ENCODE measurements around the gene CAMK2B. TPM values are rescaled to one million over a fixed set of nuclear protein-coding genes. Genes with fewer than 3 reads are reported as not detected.

The CAMK2B gene
- total RNA-seq, 1 donor from 2014 or later: 96.1 TPM

DNA sequence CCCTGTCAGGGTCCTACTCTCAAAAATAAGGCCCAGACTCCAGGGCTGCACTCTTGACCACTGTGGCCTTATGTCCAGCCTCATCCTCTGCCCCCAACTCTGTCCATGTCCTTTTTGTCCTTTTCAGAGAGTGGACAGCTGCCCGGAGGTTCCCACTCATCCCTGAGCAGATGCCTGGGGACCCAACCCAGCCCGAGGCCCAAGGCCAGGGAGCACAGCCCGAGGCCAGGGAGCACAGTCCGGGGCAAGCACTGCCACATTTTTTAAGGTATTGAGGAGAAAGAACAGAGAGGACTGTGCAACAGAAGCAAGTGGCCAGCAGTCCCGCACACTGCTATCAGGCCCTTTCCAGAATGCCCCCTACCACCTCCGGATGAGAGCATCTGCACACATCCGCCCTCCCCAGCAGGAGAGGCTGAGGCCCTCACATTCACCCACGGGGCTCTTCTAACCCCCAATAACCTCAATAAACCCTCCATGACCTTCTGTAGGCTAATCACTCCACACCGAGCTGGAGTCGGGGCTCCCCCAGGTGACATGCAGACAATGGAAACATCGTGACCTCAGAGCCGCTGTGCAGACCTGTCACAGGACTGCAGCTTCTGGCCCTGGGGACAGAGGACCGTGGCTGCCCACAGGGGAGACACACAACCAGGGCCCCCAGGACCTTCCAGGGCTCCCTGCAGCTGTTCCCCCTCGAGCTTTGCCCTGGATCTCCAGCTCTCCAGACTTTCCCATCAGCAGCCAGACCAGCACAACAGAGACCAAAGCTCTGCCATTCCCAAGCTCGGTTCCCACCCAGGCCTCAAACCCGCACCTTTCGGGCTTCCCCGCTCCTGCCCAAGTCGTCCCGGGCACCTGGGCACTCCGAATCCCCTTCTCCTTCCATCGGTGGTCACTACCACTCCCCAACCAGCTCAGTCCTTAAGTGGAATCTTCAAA lies 51.4 kb downstream of the CAMK2B start:
- DNase-seq: no peak

DNA sequence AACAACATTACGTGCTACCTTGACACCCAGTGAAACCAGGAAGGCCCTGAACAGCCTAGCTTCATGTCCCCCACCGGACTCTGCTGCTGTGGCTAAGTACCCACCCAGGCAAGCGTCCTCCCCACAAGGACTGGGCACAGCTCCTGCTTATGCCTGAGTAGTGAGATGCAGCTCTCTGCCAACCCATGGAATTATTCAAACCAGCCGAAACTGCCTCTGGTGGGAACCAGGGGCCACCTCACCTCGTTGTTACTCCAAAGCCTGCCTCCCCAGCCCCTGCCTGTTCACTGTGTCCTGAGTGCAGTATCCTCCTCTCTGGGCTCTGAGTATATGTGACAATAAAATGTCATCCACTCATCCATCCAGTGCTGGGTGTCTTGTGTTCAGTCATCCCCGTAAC lies 52.4 kb downstream of the CAMK2B start:
- DNase-seq: no peak

DNA sequence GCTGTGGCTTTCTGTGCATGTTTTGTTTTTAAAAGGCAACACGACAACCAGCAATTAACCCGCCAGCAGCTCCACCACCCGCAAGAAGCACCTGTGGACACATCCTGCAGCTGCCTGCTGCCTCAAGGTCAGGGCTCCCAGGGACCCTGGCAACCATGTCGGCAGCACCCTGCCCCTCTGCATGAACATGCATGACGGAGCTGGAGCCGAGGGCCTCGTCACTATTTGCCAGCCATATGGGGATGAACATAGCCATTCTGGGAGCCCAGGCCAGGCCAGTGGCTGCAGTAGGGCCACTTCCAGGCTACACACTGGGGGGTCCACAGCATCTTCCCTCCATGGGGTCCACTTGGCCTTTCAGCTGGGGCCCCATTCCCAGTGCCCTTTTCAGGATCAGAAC lies 52.9 kb downstream of the CAMK2B start:
- no peak for DNase-seq

DNA sequence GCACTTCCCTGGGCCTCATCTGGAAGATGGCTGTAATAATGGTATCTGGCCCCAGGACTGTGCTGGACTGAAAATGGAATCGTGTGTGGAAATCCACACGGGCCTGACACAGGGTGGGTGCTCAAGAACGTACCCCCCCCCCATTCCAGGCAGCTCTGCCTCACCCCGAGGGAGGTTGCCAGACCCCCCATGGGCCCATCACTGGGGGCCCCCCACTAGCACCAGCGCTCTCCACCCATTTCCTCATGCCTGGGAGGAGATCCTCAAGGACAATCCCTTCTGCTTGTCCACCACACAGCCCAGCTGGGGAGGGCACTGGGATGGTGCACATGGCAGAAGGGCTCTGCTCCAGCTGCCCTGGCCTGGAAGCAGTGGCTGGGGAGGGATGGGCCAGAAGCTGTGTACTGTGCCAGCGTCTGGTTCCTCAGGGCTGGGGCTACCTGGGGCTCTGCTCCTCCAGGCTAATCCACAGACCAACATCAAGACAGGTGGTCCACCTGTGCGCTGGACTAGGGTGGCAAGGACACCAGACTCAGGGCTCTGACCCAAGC lies 55.4 kb downstream of the CAMK2B start:
- no peak for DNase-seq

DNA sequence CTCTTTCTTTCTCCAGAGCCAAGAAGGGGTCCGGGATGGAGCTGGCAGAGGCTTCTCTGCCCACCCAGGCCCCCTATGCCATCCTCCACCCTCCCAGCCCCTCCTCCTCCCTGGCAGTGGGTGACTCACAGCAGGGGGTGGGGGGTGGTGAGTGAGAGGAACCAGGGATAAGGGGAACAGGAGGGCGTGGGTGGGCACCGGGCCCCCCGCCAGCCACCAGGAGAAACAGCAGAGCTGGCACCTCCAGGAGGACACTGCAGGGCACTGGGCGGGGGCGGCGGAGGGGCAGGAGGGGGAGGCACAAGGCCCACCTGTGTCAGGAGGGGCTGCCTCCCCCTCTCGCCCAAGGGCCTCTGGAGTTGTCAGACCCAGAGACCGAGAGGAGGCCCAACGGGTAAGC lies 56.0 kb downstream of the CAMK2B start:
- DNase-seq: peak; percentile 63

DNA sequence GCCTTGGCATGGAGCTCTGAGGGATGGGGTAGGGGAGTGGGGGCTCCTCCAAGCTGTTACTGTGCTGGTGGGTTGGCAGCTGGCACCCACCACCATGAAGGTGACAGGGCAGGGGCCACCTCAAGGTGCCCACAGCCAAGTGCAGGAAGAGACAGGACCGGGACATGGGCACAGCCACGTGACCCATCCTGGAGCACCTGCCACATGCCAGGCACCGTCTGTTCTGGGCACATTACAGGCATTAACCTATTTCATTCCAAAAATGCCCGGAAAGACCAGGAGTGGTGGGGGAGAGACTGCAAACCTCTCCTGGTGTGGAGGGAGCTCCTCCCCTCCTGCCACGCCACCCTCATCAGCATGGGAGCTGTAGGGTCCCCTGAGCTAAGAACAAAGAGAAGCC lies 56.7 kb downstream of the CAMK2B start:
- DNase-seq: no peak

DNA sequence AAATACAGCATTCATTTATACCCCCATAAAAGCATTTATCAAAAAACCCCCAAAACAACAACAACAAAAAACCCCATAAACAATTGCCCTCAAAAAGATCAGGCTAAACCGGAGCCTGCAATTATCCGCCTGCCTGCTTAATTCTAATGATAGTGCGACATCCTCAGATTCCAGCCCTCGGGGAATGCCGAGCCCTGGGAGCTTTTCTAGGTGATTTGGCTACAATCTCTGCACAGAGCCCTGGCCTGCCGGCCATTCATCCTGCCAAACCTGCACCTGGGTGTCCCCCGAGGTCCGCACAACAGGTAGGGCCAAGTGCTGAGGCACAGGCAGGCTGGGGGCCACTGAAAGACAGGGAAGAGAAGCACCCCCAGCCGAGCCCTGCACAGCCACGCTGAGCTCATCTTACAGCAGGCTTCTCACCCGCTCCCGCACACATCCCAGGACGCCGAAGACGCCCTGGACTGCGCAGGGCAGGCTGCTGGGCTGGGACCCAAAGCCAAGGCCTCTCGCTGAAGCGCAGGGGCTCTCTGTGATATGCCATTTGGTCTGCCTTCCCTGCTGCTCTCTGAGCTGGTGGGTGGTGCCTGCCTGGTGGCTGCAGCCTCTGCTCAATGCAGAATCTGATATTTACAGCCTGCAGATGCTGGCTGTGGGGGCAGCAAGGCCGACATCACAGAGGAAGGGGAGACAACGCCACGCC lies 57.5 kb downstream of the CAMK2B start:
- peak; percentile 62 for DNase-seq

DNA sequence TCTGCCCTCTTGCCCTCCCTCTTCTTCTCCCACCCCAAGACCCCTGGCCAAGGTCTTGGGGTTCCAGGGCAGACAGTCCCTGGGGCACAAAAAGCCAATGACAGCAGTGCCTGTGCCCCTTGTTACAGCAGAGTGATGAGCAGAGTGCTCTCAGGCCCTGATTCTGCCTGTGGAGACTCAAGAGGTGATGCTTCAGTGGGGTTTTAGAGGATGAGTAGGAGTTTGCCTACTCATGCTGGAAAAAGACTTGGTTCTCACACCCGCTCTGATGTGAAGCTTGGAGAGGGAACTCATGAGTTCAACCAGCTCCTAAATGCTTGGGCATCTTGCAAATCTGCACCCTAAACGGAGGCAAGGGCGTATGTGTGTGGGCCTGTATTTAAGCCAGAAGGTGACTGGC lies 58.2 kb downstream of the CAMK2B start:
- DNase-seq: no peak

DNA sequence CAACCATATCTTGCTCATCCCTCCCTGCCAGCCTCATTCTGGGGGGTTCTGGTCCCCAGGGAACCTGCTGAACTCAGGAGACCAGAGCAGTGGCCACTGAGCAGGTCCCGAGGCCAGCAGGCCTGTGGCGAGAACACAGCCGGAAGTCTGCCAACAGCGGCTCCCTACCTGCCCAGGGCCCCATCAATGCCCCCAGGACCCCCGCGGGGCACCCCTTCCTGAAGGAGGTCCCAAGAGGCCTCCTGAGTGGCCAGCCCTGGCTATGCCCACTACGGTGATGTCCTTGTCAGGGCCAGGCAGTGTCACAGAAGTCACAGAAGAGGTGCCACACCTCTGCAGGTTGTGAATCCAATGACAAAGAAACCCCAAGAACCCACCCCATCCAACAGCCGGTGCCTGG lies 58.9 kb downstream of the CAMK2B start:
- no peak for DNase-seq

DNA sequence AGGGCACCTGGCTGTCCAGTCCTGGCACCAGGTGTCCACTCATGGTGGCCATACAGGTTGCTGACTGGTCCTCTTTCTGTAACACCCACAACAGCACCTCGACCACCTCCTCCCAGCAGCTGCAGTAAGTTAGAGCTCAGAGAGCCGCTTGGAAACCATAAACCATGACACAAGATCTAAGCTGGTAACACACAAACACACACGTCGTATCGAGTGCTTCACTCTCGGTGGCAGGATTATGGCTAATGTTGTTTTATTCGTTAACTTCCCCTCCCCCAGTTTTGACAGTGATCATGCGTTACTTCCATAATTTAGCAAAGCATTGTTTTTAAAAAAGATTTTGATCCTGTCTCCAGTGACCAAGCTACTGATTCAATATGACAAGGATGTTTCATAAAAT lies 59.7 kb downstream of the CAMK2B start:
- DNase-seq: no peak

DNA sequence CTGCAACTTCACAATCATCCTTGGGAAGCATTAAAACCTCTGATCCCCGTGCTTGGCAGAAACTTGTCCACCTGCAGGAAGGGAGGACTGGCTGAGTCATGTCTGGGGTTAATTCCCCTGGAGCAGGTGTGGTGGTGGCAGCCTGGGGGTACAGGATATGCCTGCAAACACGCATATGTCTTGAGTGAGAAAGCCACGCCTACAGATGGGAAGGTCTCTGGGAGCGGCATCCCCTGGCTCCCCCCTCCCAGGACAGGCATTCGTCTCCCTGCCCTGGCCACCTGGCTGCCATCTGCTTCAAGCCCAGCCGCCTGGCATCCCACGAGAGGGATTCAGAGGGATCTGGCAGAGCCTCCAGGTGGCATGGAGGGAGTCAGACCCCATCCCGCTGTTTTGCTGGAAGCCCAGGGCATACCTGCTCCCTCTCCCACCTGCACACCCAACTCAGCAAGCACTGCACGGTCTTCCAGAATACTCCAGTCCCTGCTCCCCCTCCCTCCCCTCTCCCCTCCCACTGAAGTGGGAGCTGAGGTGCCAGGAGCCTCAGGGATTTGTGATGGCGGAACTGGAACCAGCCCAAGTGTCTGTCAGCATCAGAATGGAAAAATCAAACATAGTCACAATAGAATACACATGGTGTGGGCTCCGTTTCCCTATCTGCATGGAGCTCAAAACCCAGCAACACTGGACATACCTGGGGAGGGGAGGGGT lies 61.0 kb downstream of the CAMK2B start:
- no peak for DNase-seq

DNA sequence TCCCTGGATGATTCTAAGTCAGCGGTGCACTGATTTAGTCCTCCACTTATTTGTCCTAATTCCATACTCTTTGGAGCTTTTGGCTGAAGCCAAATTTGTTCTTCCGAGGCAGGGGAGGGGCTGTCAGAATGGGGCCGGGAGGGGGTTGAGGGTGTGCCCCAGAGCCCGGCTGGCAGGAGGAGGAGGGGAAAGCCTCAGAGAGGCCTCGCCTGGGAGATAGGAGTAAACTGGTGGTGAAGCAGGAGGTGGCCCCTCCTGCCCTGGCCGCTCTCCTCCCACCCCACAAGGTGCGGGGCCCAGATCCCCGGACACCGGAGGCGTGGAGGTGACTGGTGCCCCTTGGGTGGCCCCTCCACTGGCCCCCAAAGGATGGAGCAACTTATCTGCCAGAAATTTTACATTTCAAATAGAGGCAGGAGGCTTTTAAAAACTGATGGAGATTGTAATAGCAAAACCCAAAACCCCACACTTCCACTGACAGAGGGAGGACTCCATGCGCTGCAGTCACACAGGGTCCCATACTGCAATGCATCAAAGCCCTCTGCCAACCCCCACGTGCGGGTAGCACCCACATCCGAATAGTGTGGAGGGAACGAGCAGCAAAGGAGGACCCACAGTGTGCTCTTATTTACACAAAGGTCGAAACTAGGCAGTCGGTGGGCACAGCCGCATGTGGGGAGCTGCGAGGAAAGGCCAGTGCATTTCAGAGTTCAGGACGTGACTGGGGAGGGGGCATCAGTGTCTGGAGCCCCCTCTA lies 61.9 kb downstream of the CAMK2B start:
- DNase-seq: no peak

DNA sequence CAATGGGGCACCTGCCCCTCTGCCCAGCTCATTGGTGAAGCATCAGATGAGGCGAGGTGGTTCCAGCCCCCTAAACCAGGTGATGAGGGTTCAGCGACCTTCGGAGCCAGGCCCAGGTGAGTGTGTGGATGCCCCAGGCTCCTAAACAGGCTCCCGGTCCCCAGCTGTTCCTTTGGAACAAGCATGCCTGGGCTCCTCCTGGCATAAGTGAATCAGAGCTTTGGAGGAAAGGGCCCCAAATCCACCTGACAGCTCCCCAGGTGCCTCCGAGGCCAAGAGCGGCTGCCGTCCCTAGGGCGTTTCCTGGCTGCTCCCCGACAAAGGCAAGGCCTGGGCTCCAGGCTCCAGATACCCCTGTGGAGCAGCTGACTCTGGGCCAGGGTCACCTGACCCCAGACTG lies 63.4 kb downstream of the CAMK2B start:
- no peak for DNase-seq

DNA sequence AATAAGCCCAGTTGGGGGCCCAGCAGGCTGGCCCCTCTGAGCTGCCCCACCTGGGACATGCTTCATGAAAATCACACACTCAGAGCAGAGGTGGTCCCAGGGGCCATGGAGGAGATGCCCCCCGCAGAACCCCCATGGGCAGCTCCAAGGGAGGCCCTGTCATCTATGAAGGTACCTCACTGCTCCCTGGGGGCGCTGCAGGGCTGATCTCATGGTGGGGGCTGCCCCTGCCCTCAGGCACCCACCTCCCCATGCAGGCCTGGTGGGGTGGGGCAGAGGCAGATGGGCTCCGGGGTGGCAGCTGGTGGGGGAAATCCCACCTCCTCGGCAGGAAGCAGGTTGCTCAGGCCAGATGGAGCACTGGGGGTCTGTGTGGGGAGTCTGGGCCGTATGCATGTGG lies 64.2 kb downstream of the CAMK2B start:
- no peak for DNase-seq

DNA sequence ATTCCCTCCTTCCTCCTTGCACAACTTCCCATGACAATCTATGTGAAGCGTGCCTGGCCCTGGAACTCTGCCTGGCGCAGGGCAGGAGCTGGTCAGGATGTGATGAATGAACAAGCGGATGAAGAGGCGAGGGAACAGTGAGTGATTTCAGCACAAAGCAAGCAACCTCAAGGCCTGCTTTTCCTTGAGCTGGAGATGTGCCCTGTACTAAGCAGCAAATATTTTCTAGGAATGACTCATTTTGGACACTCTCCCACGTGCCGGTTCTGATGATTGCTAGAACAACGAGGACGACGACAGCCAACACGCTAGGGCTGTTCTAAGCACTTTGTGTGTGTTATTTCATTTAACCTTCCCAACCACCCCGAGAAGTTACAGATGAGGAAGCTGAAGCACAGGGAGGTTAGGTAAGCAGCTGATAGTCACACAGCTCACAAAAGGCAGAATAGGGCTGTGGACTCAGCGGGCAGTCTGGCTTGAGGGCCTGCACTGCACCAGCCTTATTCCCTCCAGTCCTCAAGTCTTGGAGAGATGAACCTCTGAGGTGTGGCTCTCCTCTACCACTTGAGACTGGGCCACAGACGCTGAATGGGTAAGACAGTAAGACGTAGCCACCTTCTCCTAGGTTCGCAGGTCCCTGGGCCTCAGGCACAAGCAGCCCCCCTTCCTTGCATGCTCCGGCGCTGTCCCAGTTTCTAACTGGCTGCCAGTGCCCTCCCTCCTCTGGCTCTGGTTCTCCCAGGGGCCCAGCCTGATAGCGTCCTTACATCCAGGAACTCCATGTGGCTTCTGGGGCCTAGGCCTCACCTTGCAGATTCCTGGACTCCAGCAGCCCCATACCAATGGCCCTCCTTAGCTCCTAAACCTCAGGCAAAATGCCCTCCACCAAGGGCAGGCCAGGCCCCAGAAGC lies 65.6 kb downstream of the CAMK2B start:
- DNase-seq: peak; percentile 67

DNA sequence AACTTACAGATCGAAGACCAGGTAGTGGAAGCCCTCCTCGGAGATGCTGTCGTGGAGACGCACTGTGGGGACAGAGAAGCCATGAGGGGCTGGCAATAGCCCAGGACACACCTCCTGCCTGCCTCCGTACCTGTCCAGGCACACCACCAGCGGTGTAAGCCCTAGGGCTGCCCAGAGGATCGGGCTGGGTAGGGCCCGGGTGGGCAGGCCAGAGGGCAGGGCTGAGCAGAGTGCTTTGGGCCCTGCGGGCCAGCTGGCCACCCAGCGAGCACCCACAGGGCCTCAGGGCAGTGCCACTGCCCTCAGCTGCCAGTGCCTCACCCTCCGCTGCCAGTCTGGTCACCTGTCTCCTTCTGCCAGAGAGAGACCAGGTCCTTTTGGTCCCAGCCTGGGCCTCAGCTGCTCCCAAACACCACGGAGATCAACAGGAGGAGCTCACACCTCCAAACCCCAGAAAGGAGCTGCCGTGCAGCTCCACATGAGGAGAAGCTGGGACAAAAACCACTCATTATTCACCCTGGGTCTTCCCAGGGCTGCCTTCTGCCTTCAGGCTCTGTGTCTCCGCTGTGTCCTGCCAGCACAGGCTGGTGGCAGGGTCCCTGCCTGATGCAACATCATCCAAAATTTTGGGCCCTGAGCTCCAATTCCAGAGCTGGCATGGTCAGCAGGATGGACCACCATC lies 66.4 kb downstream of the CAMK2B start:
- DNase-seq: no peak

DNA sequence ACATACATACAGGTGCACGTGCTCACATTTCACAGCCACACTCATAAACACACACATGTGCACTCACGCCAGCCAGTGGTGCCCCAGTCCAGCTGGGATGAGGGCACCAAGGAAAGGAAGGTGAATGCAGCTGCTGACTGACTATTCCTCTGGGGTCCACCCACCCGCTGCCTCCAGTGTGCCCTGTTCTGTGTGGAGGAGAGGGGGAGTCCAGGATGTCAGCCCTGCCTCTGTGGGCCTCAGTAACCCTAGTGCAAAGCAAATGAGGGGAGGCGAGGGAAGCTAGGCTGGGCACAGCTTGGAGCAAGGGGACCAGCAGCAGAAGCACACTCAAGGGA lies 67.0 kb downstream of the CAMK2B start:
- no peak for DNase-seq

DNA sequence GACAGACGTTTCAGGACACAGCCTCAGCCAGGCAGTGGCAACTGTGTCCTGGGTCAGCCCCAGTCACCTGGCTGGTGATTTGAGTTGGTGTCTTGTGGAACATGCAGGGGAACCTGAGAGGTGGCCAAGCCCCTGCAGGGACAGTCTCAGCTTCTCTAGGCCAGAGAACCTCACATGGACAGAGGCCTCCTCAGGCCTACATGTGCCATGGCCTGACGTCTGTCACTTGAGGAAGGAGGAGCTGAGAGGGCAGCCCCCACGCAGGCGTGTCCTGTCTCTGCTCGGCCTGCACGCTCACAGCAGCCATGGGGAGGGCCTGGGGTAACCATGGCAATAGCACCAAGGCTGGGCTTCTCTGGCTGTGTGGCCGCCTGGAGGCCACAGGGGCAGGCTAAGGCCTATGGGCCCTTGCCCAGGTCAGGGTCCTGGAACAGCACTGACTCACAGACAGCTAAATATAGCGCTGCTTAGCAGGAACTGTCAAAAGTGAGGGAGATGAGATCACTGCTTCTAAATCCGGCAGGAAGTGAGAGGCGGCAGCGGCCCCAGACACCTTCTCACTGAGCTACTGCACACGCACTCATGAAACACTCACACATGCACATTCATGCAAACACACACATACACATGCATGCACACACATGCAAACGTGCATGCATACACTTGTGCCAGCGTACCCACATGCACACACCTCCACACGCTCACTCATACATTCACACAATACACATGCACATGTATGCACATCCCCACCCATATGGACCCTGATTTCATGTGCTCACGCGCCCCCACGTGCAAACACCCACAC lies 67.6 kb downstream of the CAMK2B start:
- peak; percentile 75 for DNase-seq

DNA sequence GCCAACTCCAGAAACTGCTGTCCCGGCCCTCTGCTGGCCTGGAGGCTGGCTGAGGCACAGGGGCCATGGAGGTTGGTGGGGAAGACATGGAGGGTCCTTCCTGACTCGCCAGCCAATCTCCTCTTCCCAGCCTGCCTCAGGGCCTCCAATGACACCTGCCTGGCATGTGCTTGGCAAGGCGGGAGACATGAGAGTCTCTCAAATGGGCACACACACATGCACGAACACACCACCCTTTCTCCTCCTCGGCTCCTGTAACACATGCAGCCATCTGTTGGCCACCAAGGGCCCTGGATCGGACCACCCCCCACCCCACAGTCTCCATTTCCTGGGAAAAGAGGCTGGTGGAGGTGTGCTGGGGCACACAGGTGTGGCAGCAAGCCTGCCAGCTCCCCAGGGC lies 68.2 kb downstream of the CAMK2B start:
- no peak for DNase-seq

DNA sequence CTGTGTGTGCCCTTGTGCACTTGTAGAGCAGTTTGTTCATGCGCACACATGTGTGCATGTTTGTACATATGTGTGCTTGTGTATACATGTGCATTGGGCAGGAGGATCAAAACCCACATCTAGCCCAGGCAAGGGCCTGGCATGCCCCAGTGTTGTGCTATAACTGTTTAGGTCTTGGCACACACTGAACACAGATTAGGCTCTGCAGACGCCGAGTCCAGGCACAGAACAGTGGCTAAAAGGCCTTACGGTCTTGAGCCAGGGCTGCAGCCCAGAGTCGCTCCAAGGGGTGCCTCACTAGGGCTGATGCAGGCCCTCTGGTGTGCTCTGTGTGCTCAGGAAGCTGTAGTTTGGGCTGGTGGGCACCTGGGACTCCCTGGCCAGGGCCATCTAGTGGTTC lies 68.9 kb downstream of the CAMK2B start:
- no peak for DNase-seq
